Gastroesophageal sphincter (tissue), 4 donors: ENCODE data around the gene SDK2. TPM values are rescaled to one million over a fixed set of nuclear protein-coding genes. Genes with fewer than 3 reads are reported as not detected.

Experiments used
- ATAC-seq: fragments of 150-250 bp; one replicate; pipeline ENCODE4 v1.9.1; 2016; ENCODE audit warnings: mild to moderate bottlenecking, moderate library complexity
- H3K27ac ChIP-seq, 4 donors: fragments of 200-600 bp; sonication (generic) in 3 of 4; 1 replicate in 3 of 4; 2 replicates in 1 of 4; pipeline ENCODE4 v1.5.1; 2016 to 2019
- H3K27me3 ChIP-seq: fragments of 200-600 bp; sonication (generic); one replicate; pipeline ENCODE4 v1.5.1; 2019
- H3K36me3 ChIP-seq, 2 donors: fragments of 200-600 bp; sonication (generic); one replicate each; pipeline ENCODE4 v1.5.1; 2019; ENCODE audit warnings: control low read depth in 1 of 2
- H3K4me1 ChIP-seq, 3 donors: fragments of 200-600 bp; sonication (generic); 1 replicate in 2 of 3; 2 replicates in 1 of 3; pipeline ENCODE4 v1.5.1; 2016 to 2019; ENCODE audit warnings: control low read depth in 2 of 3
- H3K4me3 ChIP-seq, 2 donors: fragments of 200-600 bp; sonication (generic); one replicate each; pipeline ENCODE4 v1.5.1; 2019; ENCODE audit warnings: mild to moderate bottlenecking in 1 of 2, moderate library complexity in 1 of 2
- H3K9me3 ChIP-seq, 3 donors: fragments of 200-600 bp; sonication (generic); one replicate each; pipeline ENCODE4 v1.5.1; 2017 to 2019; ENCODE audit warnings: control low read depth in 2 of 3
- CTCF ChIP-seq, 4 experiments: fragments of 200-600 bp in 2 of 4; fragments of 450-650 bp in 2 of 4; sonication (generic) in 1 of 4; IDR thresholded peaks; one replicate each; pipeline ENCODE4 v1.5.1; 2017 to 2019; ENCODE audit warnings: antibody characterized with exemption in 4 of 4, mild to moderate bottlenecking in 2 of 4, moderate library complexity in 2 of 4
- EP300 ChIP-seq: sonication (generic); formaldehyde crosslinking; IDR thresholded peaks from one replicate; pipeline ENCODE4 v1.6.1; 2017; ENCODE audit warnings: antibody characterized with exemption, mild to moderate bottlenecking
- POLR2A ChIP-seq, 2 donors: fragments of 450-650 bp; IDR thresholded peaks; one replicate each; pipeline ENCODE4 v1.6.1; 2017; ENCODE audit warnings: antibody characterized with exemption in 2 of 2, mild to moderate bottlenecking in 2 of 2, moderate library complexity in 1 of 2
- POLR2AphosphoS5 ChIP-seq: sonication (generic); formaldehyde crosslinking; IDR thresholded peaks from one replicate; pipeline ENCODE4 v1.6.1; 2017; ENCODE audit warnings: antibody characterized with exemption
- WGBS, 2 donors: methylation state at CpG; one replicate each; pipeline ENCODE4 v1.1.5; 2018; ENCODE audit warnings: low coverage in 1 of 2; 5-methylcytosine and 5-hydroxymethylcytosine counted together
- total RNA-seq, 4 donors: library from RNA; depleted of rRNA; stranded (reverse); fragments of >200 nt; gene quantifications; one replicate each; pipeline ENCODE4 v1.1.0, GENCODE V29; 2016

The SDK2 gene
- total RNA-seq, 4 donors from 2014 or later, result 0.31 to 2.0 (median 0.78) TPM

DNA sequence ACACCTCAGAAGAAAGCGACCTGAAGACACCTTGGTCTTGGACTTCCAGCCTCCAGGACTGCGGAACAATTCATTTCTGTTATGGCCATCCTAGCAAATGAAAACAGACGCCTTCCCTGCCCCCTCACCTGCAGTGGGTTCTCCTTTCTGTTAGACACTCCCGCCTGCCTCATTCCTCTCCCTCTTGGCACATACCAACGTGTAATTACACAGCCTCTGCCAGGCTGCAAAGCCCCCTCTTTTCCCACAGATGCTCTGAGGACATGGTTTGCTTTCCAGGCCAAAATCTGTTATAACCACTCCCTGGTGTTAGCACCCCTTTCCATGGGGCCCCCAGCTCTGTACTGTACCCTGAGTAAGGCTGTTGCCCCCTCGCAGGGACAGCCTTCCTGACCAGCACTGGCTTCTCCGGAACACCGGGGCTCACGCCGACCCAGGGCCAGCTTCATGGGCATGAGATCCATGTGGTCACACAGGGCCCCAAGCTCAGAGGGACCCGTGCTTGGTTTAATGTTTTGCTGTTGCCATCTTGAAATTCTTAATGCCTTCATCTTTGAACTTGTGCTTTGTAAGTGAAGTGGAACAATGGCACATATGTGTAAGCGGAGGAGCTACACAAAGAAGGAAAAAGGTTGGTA, 64.1 kb downstream of the SDK2 start:
- no peaks in the 10 kb centered on the region for H3K36me3 ChIP-seq
- ATAC-seq, result no peak
- TF ChIP-seq POLR2AphosphoS5 (no peak), CTCF (IDR thresholded peaks at IDR 0.05) (no peak), EP300 (no peak), POLR2A (IDR thresholded peaks at IDR 0.05) (no peak)

DNA sequence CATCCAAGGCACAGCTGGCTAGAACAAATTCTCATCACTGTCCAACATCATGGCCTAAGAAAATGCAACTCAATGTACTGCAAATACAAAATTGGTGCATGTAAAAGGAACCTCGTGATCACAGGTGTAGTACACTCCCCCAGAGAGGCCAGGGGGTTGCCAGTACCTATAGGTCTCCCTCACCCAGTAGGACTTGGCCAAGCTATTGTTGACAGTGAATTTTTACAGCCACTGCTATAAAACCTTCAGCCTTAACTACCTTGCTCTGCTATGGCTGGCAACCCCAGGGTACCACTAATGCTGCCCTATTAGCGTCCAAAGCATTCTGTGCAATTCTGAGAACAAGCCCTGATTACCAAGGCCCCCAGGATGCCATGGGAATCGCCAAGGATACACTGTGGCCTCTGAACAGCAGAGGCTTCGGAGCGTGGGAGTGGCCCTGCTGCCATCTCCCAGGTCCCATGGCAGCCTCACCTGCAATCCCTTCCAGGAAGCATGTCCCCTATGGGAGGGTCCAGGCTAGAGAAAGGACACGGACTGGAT, 67.6 kb downstream of the SDK2 start:
- peaks cover 35% of the 10 kb centered on the region for H3K27me3 ChIP-seq
- no peak for TF ChIP-seq CTCF (IDR thresholded peaks at IDR 0.05)
- no peak for TF ChIP-seq POLR2A (IDR thresholded peaks at IDR 0.05)
- no peak for TF ChIP-seq EP300
- no peak for TF ChIP-seq POLR2AphosphoS5
- ATAC-seq, result no peak
- peaks cover 0 to 4% (median 0%) of the 10 kb centered on the region in 3 donors for H3K9me3 ChIP-seq
- no peak overlapping the region for H3K4me3 ChIP-seq
- H3K36me3 ChIP-seq, result no peaks in the 10 kb centered on the region
- H3K27ac ChIP-seq, result no peak overlapping the region
- WGBS, 2 donors, result 57 to 100% methylated on average over 1 to 2 of the region's 6 CpGs
- H3K4me1 ChIP-seq, result no peaks in the 10 kb centered on the region

More for the DNA sequence above, 64.1 kb downstream of the SDK2 start:
- Histone ChIP-seq H3K4me1 (no peaks in the 10 kb centered on the region), H3K27me3 (peaks cover 39% of the 10 kb centered on the region), H3K4me3 (no peak overlapping the region), H3K27ac (no peak overlapping the region), H3K9me3 (peaks cover 0 to 4% (median 0%) of the 10 kb centered on the region in 3 donors)
- WGBS, 2 donors, result 80 to 86% methylated on average over 5 to 12 of the region's 12 CpGs

- H3K36me3 ChIP-seq, result no peaks in the 10 kb centered on the region
- H3K4me1 ChIP-seq, result no peaks in the 10 kb centered on the region
- peaks cover 0 to 4% (median 0%) of the 10 kb centered on the region in 3 donors for H3K9me3 ChIP-seq
- TF ChIP-seq POLR2A (IDR thresholded peaks at IDR 0.05), result no peak
- no peak for TF ChIP-seq EP300
- no peak for TF ChIP-seq POLR2AphosphoS5
- TF ChIP-seq CTCF (IDR thresholded peaks at IDR 0.05), result no peak
- H3K4me3 ChIP-seq, result no peak overlapping the region
- 57 to 62% methylated on average over 7 to 15 of the region's 15 CpGs for whole genome bisulfite sequencing, 2 donors
- ATAC-seq, result no peak
- no peak overlapping the region for H3K27ac ChIP-seq
- H3K27me3 ChIP-seq, result peaks cover 36% of the 10 kb centered on the region
Observed at GRCh38 chr17:73575470-73576221, 68.6 kb downstream of the SDK2 start.

DNA sequence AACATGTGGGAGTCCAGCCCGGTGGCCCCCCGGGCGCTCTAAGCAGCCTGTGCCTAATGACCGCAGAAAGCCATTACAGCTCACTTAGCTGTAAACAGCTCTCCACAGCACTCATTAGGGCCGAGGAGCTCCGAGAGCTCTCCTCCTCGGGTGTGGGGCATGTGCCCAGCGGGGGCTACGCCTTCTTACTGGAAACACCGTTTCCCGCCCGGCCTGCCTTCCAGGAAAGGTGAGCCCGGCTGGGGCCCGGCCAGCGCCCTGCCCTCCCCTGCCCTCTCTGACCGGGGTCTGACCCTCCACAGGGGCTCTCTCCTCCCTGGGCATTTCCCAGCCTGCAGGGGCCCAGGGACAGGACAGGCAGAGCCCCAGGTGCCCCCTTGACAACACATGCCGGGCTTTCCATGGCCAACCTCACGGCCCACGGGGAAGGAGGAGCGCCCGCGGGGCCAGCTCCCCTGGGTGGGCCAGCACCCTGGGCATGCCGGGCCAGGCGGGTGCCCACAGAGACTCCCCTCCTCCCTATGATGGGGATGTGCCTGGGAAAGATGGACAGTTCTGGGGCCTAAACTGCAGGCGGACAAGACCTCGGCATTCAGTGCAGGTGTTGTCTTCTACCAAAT, 72.6 kb downstream of the SDK2 start:
- no peaks in the 10 kb centered on the region for H3K4me1 ChIP-seq
- WGBS, 2 donors, result 100% methylated on average over 1 of the region's 26 CpGs; no CpG with 5 or more reads in 1 of the 2 donors
- H3K9me3 ChIP-seq, result no peaks in the 10 kb centered on the region
- H3K4me3 ChIP-seq, result no peak overlapping the region
- H3K36me3 ChIP-seq, result no peaks in the 10 kb centered on the region
- peaks cover 36% of the 10 kb centered on the region for H3K27me3 ChIP-seq
- ATAC-seq, result no peak
- H3K27ac ChIP-seq, result no peak overlapping the region
- TF ChIP-seq EP300 (no peak), POLR2A (IDR thresholded peaks at IDR 0.05) (no peak), CTCF (IDR thresholded peaks at IDR 0.05) (no peak), POLR2AphosphoS5 (no peak)
